PC-9 (cell line): ENCODE measurements around the gene NLRP1. TPM values are rescaled to one million over a fixed set of nuclear protein-coding genes. Genes with fewer than 3 reads are reported as not detected.

Experiments used
- BruUV-seq: library from RNA; stranded (reverse); fragments of 400-500 nt; replicated peaks from 2 replicates; lab custom pipeline; 2021; lab: Mats Ljungman, UMichigan
- CTCF ChIA-PET: fragments of 300-600 bp; sonication (Branson Sonifier 250); formaldehyde crosslinking; loops from one replicate; lab custom pipeline; 2022; ENCODE audit warnings: antibody characterized with exemption; lab: Charles Lee
- POLR2A ChIA-PET: fragments of 300-600 bp; sonication (Branson Sonifier 250); formaldehyde crosslinking; loops from one replicate; lab custom pipeline; 2022; ENCODE audit warnings: antibody characterized with exemption; ENCODE audit not compliant: unreplicated experiment; lab: Charles Lee
- DNase-seq, 2 experiments: peaks; one replicate each; pipeline versions ENCODE4 v3.0.0 to v3.0.0-alpha.2; 2015 to 2022; ENCODE audit warnings: mixed read lengths in 1 of 2
- H2AFZ ChIP-seq: fragments of 200-600 bp; sonication (generic); 2 replicates; pipeline ENCODE4 v1.8.1; 2017; ENCODE audit warnings: antibody characterized with exemption
- H3F3A ChIP-seq: fragments of 200-600 bp; sonication (generic); 2 replicates; pipeline ENCODE4 v1.8.1; 2017; ENCODE audit warnings: antibody characterized with exemption, mild to moderate bottlenecking, low read depth; ENCODE audit not compliant: insufficient read depth
- H3K27ac ChIP-seq: fragments of 200-600 bp; sonication (generic); 2 replicates; pipeline ENCODE4 v1.6.1; 2016; ENCODE audit warnings: mixed run types
- H3K27me3 ChIP-seq: fragments of 200-600 bp; sonication (generic); 2 replicates; pipeline ENCODE4 v1.6.1; 2016; ENCODE audit warnings: low read depth, mixed run types; ENCODE audit not compliant: insufficient read depth
- H3K36me3 ChIP-seq: fragments of 200-600 bp; sonication (generic); 2 replicates; pipeline ENCODE4 v1.6.1; 2016; ENCODE audit warnings: low read depth, mixed run types
- H3K4me1 ChIP-seq: fragments of 200-600 bp; sonication (generic); replicated peaks from 2 replicates; pipeline ENCODE4 v1.6.1; 2016; ENCODE audit warnings: mixed run types; ENCODE audit not compliant: insufficient read depth
- H3K4me2 ChIP-seq: fragments of 200-600 bp; sonication (generic); 2 replicates; pipeline ENCODE4 v1.6.1; 2017; ENCODE audit warnings: mixed run types
- H3K4me3 ChIP-seq: fragments of 200-600 bp; sonication (generic); 2 replicates; pipeline ENCODE4 v1.6.1; 2016; ENCODE audit warnings: mixed run types
- H3K79me2 ChIP-seq: fragments of 200-600 bp; sonication (generic); 2 replicates; pipeline ENCODE4 v1.6.1; 2017; ENCODE audit warnings: low read depth, mixed run types
- H3K9me2 ChIP-seq: fragments of 200-600 bp; sonication (generic); 2 replicates; pipeline ENCODE4 v1.8.1; 2017; ENCODE audit warnings: mild to moderate bottlenecking; ENCODE audit not compliant: insufficient read depth
- H3K9me3 ChIP-seq: fragments of 200-600 bp; sonication (generic); 2 replicates; pipeline ENCODE4 v1.8.1; 2016; ENCODE audit warnings: low read depth; ENCODE audit not compliant: insufficient read depth
- H4K20me1 ChIP-seq: fragments of 200-600 bp; sonication (generic); 2 replicates; pipeline ENCODE4 v1.8.1; 2017; ENCODE audit not compliant: insufficient read depth
- EZH2 ChIP-seq: fragments of 200-600 bp; sonication (generic); IDR thresholded peaks from 2 replicates; pipeline ENCODE4 v1.8.0; 2017; ENCODE audit warnings: antibody characterized with exemption, low read depth
- intact Hi-C: fragments of 100-400 bp; cut with micrococcal nuclease; formaldehyde crosslinking; loops from one replicate; pipeline ENCODE4 v1.10.0; 2022; ENCODE audit not compliant: unreplicated experiment
- total RNA-seq: library from RNA; stranded (reverse); gene quantifications from 2 replicates; pipeline ENCODE4 v1.2.3, GENCODE V29; 2021
- TF ChIP-seq, protein P1 (sequence below): fragments of 200-600 bp; sonication (generic); conservative IDR thresholded peaks from 2 replicates; pipeline ENCODE4 v1.6.1; 2017; ENCODE audit warnings: mixed run types, antibody characterized with exemption, mild to moderate bottlenecking, moderate library complexity

The NLRP1 gene
- total RNA-seq, 1 experiment from 2014 or later = 0.63 TPM

DNA sequence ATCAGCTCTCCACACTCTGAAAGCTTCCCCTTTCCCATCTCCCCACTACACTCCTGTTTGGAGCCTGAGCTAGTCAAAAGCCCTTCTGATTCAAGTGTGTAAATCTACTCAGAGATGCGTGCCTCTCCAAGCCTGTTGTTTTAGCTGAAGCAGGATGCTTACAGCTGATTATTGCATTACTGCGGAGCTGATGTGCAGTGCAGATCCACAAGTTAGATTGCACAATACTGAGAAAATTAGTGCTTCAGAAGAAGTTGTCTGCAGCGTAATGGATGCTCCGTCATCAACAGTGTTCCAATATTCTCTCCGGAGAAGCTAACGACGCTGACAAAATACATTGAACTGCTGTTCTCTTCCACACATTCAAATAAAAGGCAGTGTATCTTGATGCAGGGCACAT is 44.8 kb upstream of the NLRP1 start:
- POLR2A ChIA-PET = no interaction called here
- no peak overlapping the region for H3K4me3 ChIP-seq
- no TSS peak for BruUV-seq
- H3K27me3 ChIP-seq = peaks cover 94% of the 10 kb centered on the region
- H3K9me3 ChIP-seq = no peaks in the 10 kb centered on the region
- H3K27ac ChIP-seq = no peak overlapping the region
- H4K20me1 ChIP-seq = no peaks in the 10 kb centered on the region
- H3F3A ChIP-seq = no peaks in the 10 kb centered on the region
- no peak for DNase-seq
- no peaks in the 10 kb centered on the region for H3K4me1 ChIP-seq
- no peak overlapping the region for H3K4me2 ChIP-seq
- H3K9me2 ChIP-seq = no peaks in the 10 kb centered on the region
- intact Hi-C loops = no loop called here
- H2AFZ ChIP-seq = no peak overlapping the region
- CTCF ChIA-PET = no interaction called here
- no peak for TF ChIP-seq EZH2
- TF ChIP-seq, protein P1, sequence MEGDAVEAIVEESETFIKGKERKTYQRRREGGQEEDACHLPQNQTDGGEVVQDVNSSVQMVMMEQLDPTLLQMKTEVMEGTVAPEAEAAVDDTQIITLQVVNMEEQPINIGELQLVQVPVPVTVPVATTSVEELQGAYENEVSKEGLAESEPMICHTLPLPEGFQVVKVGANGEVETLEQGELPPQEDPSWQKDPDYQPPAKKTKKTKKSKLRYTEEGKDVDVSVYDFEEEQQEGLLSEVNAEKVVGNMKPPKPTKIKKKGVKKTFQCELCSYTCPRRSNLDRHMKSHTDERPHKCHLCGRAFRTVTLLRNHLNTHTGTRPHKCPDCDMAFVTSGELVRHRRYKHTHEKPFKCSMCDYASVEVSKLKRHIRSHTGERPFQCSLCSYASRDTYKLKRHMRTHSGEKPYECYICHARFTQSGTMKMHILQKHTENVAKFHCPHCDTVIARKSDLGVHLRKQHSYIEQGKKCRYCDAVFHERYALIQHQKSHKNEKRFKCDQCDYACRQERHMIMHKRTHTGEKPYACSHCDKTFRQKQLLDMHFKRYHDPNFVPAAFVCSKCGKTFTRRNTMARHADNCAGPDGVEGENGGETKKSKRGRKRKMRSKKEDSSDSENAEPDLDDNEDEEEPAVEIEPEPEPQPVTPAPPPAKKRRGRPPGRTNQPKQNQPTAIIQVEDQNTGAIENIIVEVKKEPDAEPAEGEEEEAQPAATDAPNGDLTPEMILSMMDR = no peak
- H3K36me3 ChIP-seq = no peaks in the 10 kb centered on the region
- no peaks in the 10 kb centered on the region for H3K79me2 ChIP-seq

DNA sequence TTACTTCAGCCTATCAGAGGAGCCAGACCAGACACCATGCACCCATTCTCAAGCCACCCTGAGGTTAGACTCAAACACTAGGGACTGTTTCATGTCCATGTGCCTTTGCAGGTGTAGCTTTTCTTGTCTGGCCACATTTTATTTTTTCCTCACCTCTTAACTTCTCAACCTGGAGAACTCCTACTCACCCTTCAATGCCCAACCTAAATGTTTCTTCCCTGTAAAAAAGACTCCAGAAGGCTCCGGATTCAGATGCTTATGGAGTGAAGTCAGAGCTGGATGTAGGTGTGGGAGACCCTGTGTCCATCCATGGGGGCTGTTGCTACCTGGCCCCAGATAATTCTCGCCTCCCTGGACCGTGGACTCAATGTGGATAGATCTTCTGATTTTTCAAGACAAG is 44.0 kb upstream of the NLRP1 start:
- no TSS peak for BruUV-seq
- H3F3A ChIP-seq = no peaks in the 10 kb centered on the region
- H4K20me1 ChIP-seq = no peaks in the 10 kb centered on the region
- CTCF ChIA-PET = no interaction called here
- no peak for DNase-seq
- H3K27ac ChIP-seq = no peak overlapping the region
- no peak overlapping the region for H3K4me3 ChIP-seq
- H3K9me2 ChIP-seq = no peaks in the 10 kb centered on the region
- H2AFZ ChIP-seq = no peak overlapping the region
- no peaks in the 10 kb centered on the region for H3K9me3 ChIP-seq
- TF ChIP-seq, protein P1 = no peak
- no peak for TF ChIP-seq EZH2
- H3K4me1 ChIP-seq = no peaks in the 10 kb centered on the region
- no peaks in the 10 kb centered on the region for H3K36me3 ChIP-seq
- H3K4me2 ChIP-seq = no peak overlapping the region
- POLR2A ChIA-PET = no interaction called here
- intact Hi-C loops = no loop called here
- H3K27me3 ChIP-seq = peaks cover 95% of the 10 kb centered on the region
- no peaks in the 10 kb centered on the region for H3K79me2 ChIP-seq

DNA sequence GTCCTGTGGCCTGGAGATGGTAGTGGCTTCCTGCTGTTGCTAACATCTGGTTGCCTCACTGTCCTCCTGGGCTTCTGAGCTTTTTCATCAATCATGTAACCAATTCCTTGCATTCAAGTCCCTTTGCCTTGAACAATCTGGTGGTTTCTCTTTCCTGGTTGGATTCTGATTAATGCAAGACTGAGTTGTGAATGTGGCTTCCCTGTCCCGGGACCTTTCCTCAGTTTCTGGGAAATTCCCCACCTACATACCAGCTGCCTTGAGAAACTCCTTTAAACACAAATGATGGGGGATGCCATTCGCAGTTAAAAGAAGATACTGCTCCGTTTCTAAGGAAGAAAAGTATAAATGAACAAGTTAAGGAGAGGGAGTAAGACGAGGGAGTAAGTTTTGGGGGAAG is 39.9 kb upstream of the NLRP1 start:
- H3K79me2 ChIP-seq = no peaks in the 10 kb centered on the region
- H3F3A ChIP-seq = no peaks in the 10 kb centered on the region
- no peak overlapping the region for H3K4me3 ChIP-seq
- POLR2A ChIA-PET = no interaction called here
- no peak for DNase-seq
- intact Hi-C loops = no loop called here
- TF ChIP-seq, protein P1 = no peak
- no peak for TF ChIP-seq EZH2
- peaks cover 77% of the 10 kb centered on the region for H3K27me3 ChIP-seq
- H2AFZ ChIP-seq = no peak overlapping the region
- no peak overlapping the region for H3K27ac ChIP-seq
- no peak overlapping the region for H3K4me2 ChIP-seq
- no TSS peak for BruUV-seq
- no peaks in the 10 kb centered on the region for H4K20me1 ChIP-seq
- peaks cover 13% of the 10 kb centered on the region; the same call in 1 of the 2 replicates for H3K9me3 ChIP-seq
- 0 out of 2 replicates have a peak, but pooled peaks cover 4% of the 10 kb centered on the region for H3K4me1 ChIP-seq
- CTCF ChIA-PET = no interaction called here
- H3K9me2 ChIP-seq = no peaks in the 10 kb centered on the region
- H3K36me3 ChIP-seq = no peaks in the 10 kb centered on the region
